ENCODE data around the gene GAA.
"Not testable (repeated sequence)": the region's sequence is repeated elsewhere in the genome, so short reads cannot be mapped to it uniquely, and the experiment has no call there.

Gene GAA

DNA sequence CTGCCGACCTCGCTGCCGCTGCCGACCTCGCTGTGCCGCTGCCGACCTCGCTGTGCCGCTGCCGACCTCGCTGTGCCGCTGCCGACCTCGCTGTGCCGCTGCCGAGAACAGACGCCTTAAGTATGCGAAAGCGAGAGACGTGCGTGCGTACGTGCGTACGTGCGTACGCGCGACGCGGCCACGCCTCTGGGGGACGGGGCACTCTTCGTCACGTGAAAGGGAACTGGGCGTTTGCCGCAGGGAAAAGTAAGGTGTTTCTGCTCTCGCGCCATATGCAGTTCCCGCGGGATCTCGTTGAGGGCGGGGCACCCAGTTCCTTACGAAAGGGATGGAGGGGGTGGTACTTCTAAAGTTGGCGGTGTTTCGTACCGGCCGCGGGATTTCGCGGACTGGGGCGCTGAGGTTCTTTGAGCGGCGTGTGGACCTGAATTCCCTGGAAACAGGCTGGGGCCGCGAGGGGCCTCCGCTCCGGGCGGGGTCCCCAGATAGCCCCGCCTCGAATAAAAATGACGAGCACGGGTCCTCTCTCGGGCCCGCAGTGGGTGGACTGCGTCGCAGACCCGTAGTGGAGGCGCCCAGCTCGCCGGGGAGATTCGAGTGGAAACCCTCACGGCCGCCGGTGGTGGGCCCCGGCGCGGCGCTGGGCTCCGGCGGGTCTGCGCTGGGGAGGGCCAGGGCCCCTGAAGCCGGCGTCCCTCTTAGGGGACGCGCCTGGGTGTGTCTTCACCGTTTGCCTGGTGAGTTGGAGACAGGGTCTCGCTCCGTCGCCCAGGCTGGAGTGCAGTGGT is 45.8 kb downstream of the GAA start, which contains the start of gene EIF4A3:
EIF4A3 (minus strand) TSS at position 94 of the 788 bp plus-strand sequence. CDS start 167 bp downstream, outside the sequence.
- DNase-seq: peak; percentile 82

DNA sequence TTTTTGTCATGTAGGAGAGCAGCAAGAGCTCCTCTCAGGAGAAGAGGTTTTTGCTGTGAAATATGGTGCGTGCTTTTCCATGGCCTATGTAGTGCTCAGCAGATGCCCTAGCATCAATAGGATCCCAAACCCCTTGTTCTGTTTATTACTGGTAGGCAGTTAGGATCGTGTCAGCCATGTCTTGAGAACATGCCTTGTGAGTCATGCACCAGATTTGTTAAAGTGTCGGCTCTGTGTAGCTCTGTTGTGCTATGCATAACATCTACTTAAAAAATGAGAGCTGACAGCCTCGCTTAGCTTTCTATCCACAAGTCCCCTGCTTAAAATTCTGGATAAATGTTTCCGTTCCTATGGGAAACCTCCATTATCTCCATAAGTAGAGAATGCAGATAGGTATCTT is 50.0 kb downstream of the GAA start:
- no peak for DNase-seq

DNA sequence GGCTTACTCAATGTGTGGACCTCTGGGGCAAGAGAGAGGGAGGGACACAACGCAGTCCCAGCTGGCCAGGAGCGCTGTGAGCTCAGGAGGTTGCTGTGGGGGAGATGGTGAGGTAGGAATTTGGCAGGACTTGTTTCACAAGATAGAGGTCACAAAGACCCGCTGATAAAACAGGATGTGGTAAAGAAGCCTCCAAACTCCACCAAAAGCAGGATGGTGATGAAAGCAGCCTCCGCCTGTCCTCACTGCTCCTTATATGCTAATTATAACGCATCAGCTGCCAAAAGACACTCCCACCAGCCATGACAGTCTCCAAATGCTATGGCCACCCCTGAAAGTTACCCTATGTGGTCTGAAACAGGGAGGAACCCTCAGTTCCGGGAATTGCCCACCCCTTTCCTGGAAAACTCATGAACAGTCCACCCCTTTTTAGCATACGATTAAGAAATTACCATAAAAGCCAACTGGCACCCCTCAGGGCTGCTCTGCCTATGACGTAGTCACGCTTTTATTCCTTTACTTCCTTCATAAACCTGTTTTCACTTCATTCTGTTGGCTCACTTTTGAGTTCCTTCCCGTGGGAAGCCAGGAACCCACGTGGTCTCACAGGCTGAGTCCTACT is 50.8 kb downstream of the GAA start:
- no peak for DNase-seq

DNA sequence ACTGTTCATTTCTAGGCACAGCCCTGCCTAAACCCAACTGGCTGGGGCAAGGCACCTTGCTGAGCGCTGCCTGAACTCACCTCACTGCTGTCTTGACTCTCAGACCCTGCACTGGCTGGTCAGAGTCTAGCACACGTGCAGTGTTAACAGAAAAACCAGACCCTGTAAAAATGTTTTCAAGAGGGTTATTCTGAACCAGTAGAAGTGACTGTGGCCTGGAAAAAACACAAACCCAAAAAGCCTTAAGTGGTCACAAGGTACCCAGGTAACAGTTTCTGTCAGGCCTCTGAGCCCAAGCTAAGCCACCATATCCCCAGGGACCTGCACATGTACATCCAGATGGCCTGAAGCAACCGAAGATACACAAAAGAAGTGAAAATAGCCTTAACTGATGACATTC is 51.6 kb downstream of the GAA start:
- no peak for DNase-seq

DNA sequence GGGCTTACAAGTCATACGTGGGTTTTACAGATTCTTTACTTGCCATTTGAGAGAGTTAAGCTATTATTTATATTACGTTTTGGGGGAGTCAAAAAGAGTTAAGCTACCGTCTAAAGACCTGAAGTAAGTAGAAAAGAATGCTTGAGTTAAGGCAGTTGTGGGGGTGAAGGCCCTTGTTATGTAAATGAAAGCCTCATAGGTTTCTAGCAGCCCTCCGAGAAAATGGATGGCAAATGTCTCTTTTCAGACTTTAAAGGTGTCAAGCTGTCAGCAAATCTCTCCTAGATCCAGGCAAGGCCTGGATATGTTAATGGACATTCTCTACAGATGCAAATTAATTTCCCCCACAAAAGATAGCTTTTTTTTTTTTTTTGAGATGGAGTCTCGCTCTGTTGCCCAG is 52.8 kb downstream of the GAA start:
- DNase-seq: no peak

DNA sequence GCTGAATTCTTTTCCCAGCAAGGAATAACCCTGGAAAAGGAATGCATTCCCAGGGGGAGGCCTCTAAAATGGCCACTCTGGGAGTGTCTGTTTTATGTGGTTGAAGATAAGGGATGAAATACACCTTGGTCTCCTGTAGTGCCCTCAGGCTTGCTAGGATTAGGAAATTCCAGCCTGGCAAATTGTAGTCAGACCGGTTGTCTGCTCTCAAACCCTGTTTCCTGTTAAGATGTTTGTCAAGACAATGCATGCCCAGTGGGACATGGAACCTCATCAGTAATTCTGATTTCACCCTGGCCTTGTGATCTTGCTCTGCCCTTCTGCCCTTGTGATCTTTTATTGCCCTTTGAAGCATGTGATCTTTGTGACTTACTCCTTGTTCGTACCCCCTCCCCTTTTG is 54.2 kb downstream of the GAA start:
- not testable (repeated sequence) for DNase-seq

DNA sequence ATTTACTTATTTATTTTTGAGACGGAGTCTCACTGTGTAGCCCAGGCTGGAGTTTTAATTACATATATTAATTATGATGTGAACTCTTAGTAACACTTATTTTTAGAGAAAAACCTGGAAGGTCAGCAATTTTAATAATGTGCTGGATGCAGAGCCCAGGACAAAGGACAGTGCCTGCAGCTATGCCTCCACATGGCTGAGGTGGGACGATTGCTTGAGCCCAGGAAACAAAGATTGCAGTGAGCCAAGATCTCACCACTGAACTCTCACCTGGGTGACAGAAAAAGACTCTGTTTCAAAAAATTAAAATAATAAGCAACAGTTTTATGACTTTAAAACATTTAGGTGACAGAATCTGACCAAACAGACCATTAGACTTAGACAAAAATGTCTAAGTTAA is 57.5 kb downstream of the GAA start:
- DNase-seq: no peak

DNA sequence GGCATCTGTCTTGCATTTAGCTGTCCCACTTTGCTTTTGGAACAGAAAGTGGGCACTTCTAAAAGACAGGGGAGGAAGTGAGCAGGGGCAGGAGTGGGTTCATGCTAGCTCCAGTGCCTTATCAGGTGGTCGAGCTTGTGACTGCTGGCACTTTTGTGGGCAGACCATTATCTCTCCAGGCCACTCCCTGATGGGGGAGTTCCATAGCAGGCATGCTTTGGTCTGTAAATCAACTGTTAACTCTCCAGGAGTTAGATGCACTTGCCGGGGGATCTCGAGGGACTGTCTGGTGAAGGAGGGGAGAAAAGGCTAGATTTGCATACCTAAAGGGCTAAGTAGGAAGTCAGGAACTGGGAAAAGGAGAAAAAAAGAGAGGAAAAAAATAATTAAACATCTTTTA is 59.2 kb downstream of the GAA start:
- no peak for DNase-seq

DNA sequence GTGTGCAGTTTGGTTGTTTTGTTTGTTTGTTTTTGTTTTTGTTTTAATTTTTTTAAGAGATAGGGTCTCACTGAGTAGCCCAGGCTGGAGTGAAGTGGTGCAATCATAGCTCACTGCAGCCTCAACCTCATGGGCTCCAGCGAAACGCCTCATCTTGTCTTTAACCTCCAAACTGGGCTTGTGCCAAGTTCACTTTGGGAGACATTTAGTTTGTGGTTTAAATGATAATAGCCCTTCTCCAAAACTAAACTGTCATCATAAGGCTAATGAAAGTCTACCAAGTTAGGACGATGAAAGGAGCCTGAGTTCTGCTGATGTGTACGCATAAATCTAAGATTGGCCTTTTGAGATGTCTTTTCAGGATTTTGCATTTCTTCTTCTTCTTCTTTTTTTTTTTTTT is 62.0 kb downstream of the GAA start:
- no peak for DNase-seq

DNA sequence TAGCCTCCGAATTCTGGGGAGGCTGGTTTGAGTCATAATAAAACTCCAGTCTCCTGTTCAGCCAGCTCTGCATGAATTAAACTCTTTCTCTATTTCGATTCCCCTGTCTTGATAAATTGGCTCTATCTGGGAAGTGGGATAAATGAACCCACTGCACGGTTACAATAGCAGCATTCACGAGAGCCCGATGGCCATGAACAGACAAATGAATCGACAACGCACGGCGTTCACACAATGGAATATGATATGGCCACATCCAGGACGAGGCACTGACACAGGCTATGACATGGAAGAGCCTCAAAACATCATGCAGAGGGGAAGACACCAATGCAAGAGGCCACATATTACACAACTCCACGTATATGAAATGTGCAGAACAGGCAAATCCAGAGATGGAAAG is 62.8 kb downstream of the GAA start:
- no peak for DNase-seq

DNA sequence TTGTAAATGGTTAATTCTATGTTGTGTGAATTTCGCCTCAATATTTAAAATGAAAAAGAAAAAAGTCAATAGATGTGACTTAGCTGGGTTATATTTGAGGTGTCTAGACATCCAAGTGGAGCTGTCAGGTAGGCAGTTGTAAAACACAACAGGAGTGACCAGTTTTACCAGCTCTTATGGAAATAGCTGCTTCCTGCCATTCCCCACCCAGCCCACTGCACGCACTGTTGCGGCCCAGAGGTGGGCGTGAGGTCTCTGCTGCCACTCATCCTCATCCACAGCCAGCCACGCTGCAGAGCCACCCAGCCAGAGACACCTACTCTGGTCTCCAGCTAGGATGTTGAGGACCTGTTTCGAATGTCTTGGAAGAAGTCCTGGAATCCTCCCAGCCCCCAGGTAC is 65.1 kb downstream of the GAA start:
- no peak for DNase-seq

DNA sequence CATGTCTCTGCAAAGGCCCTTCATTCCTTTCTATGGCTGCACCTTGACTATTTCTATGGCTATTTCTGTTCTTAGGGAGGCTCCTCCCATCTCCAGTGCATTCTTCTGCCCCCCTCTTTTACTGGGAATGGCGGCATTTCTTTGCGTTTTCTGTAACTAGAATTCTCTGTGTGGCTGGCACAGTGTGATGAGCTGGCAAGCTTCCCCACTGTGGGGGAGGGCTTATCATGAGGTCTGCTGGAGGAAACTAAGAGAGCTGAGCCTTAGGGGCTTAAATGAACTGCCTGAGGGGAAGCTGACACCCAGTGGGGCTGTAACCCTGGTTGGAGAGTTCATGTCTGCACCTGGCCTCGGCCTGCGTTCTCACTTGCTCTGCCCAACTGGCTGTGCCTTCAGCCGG is 67.0 kb downstream of the GAA start:
- no peak for DNase-seq

DNA sequence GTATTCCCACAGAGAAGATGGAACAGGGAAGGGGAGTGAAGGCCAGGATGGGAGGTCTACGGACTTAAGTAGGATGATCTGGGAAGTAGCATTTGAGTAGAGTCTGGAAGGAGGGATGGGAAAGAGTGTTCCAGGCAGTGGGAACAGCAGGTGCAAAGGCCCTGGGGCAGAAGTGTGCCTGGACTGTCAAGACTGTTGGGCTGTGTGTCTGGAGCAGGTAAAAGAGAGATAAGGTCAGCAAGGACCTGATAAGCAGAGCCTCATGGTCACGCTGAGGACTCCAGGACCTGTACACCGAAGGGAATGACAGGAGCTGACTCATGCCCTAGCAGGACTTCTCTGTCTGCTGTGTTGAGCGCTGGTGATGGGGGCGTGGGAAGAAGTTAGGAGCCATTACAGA is 67.7 kb downstream of the GAA start:
- no peak for DNase-seq
